K562 (cell line): Measurements from ENCODE around the gene MCEMP1. TPM values are rescaled to one million over a fixed set of nuclear protein-coding genes. Genes with fewer than 3 reads are reported as not detected.
A peak's percentile ranks its signal among the peaks of the same experiment; 100 is the strongest.

ENCODE experiments used
- ATF1 ChIP-seq, 2 experiments: fragments of 450-650 bp in 1 of 2; IDR thresholded peaks; 2 replicates each; pipeline ENCODE4 v1.6.1; 2016; ENCODE audit warnings: missing compliant biosample characterization in 1 of 2, missing genetic modification characterization in 1 of 2
- CXXC5 ChIP-seq: fragments of 250-450 bp; sonication (Bioruptor Pico); IDR thresholded peaks from 2 replicates; pipeline ENCODE4 v1.8.0; 2022; ENCODE audit warnings: inconsistent platforms, mild to moderate bottlenecking, moderate library complexity
- ESRRB ChIP-seq: fragments of 250-450 bp; sonication (Bioruptor Pico); IDR thresholded peaks from 2 replicates; pipeline ENCODE4 v1.5.0; 2020; ENCODE audit warnings: mild to moderate bottlenecking, moderate library complexity, borderline replicate concordance
- HDAC8 ChIP-seq: fragments of 450-650 bp; IDR thresholded peaks from 2 replicates; pipeline ENCODE4 v1.6.1; 2016; ENCODE audit warnings: mild to moderate bottlenecking, missing genetic modification characterization, moderate library complexity, missing compliant biosample characterization
- KAT2B ChIP-seq: IDR thresholded peaks from one replicate; pipeline ENCODE4 v1.6.1; 2012; ENCODE audit warnings: low read depth, mild to moderate bottlenecking, control low read depth, inconsistent platforms, low read length, moderate library complexity
- NONO ChIP-seq, 2 experiments: fragments of 200-400 bp in 1 of 2; fragments of 450-650 bp in 1 of 2; formaldehyde crosslinking in 1 of 2; IDR thresholded peaks; 2 replicates each; pipeline ENCODE4 v1.6.1; 2017; ENCODE audit warnings: low read depth in 2 of 2, mild to moderate bottlenecking in 2 of 2, moderate library complexity in 2 of 2, low read length in 1 of 2
- SMARCB1 ChIP-seq: IDR thresholded peaks from 2 replicates; pipeline ENCODE4 v1.6.1; 2011; ENCODE audit warnings: improper control_type of control experiment, low read depth; ENCODE audit not compliant: insufficient read length
- ZBTB11 ChIP-seq, 3 experiments: fragments of 200-800 bp in 1 of 3; fragments of 250-450 bp in 1 of 3; fragments of 450-650 bp in 1 of 3; sonication (Bioruptor Pico) in 1 of 3; sonication (Bioruptor generic) in 1 of 3; formaldehyde crosslinking in 1 of 3; IDR thresholded peaks; 2 replicates each; pipeline versions ENCODE4 v1.6.1 to v1.8.0; 2016 to 2022; ENCODE audit warnings: mild to moderate bottlenecking in 2 of 3, missing genetic modification characterization in 2 of 3, missing compliant biosample characterization in 1 of 3, moderate library complexity in 1 of 3
- ZBTB7A ChIP-seq: IDR thresholded peaks from 2 replicates; pipeline ENCODE4 v1.6.1; 2011; ENCODE audit warnings: low read depth, mild to moderate bottlenecking, low read length, moderate library complexity, borderline replicate concordance; ENCODE audit not compliant: control insufficient read depth
- ZKSCAN1 ChIP-seq: fragments of 150-350 bp; IDR thresholded peaks from 2 replicates; pipeline ENCODE4 v1.6.1; 2016; ENCODE audit warnings: low read depth, low read length
- ZNF197 ChIP-seq: fragments of 200-800 bp; sonication (Bioruptor generic); IDR thresholded peaks from 2 replicates; pipeline ENCODE4 v1.6.1; 2016; ENCODE audit warnings: low read depth, missing genetic modification characterization, missing compliant biosample characterization
- ZNF384 ChIP-seq: IDR thresholded peaks from 2 replicates; pipeline ENCODE4 v1.6.1; 2012; ENCODE audit warnings: low read depth, low read length, improper control_type of control experiment
- ZNF444 ChIP-seq: fragments of 250-450 bp; sonication (Bioruptor Pico); IDR thresholded peaks from 2 replicates; pipeline ENCODE4 v1.4.0; 2020; ENCODE audit warnings: mild to moderate bottlenecking, moderate library complexity
- ZNF717 ChIP-seq: fragments of 250-450 bp; sonication (Bioruptor Pico); IDR thresholded peaks from 2 replicates; pipeline ENCODE4 v1.5.0; 2021
- polyA plus RNA-seq, 8 experiments: library from polyadenylated mRNA; depleted of rRNA in 4 of 8; stranded (reverse) in 5 of 8; unstranded in 3 of 8; fragments of >200 nt; fragmentation: Nextera tagmentation in 2 of 8; fragmentation: Illumina TruSeq in 1 of 8; extraction: Ambion mirVana in 2 of 8; extraction: Trizol in 1 of 8; gene quantifications; 2 replicates each; pipeline versions ENCODE4 v1.2.1 to v1.2.3, GENCODE V29; 2011 to 2014; ENCODE audit warnings: inconsistent platforms in 1 of 8, missing spikeins in 1 of 8
- total RNA-seq, 7 experiments: library from RNA; depleted of rRNA in 6 of 7; stranded (reverse); fragments of >200 nt in 6 of 7; fragmentation: Illumina TruSeq in 2 of 7; extraction: Trizol in 2 of 7; gene quantifications; 2 replicates each; pipeline versions ENCODE4 v1.2.1 to v1.2.3, GENCODE V29; 2011 to 2021; ENCODE audit warnings: low replicate concordance in 1 of 7
- TF ChIP-seq, protein P1 (sequence below): fragments of 450-650 bp; IDR thresholded peaks from 2 replicates; pipeline ENCODE4 v1.7.0; 2016; ENCODE audit warnings: borderline replicate concordance
- TF ChIP-seq, protein P2 (sequence below), 2 experiments: fragments of 450-650 bp; IDR thresholded peaks; 2 replicates each; pipeline ENCODE4 v1.6.1; 2018; ENCODE audit warnings: mild to moderate bottlenecking in 2 of 2, low read depth in 1 of 2; ENCODE audit not compliant: partially characterized antibody in 2 of 2

The MCEMP1 gene
- total and polyA plus RNA-seq, 9 of the 15 experiments (the other 6 are each of a cell fraction or from before 2014, with no cell fraction given): 0.11 to 1.8 (median 0.51) TPM

DNA sequence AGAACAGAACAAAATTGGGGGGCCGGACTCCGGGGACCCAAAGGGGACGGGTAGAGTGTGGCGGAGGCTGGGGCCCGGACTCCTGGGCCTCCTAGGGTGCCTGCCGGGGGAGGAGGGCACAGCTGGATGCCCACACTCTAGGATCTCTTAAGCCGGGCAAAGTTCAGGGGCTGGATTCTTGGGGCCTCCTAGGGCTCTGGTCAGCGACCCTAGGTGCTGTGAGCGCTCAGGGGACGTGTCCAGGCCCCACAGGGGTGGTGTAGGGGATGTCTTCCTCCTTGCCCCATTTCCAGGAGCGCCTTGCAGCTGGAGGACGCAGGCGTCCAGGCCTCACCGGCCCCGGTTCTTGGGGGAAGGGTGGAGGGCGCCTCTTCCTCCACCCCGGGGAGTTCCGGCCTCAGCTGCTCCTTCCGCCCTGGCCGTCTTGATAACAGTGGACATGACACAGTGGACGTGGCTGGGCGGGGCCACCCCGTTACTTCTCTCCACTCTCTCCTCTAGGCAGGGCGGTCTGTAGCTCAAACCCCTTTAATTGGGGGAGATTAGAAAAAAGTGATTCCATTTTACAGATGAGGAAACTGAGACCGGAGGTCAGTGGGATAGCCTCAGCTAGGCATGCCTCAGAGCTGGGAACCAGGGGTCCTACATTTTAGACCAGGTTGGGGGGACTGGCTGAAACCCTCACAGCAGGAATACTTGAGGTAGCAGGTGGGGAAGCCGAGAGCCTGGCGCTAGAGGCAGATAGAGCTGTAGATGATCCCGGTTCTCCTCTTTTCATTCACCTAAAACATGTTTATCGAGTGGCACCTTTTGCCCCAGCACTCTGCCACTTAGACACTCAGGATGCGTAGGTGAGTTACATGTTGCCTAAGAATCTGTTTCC lies 39.3 kb upstream of the MCEMP1 start (continued):
- no peak for TF ChIP-seq ZNF444
- TF ChIP-seq, protein P1, sequence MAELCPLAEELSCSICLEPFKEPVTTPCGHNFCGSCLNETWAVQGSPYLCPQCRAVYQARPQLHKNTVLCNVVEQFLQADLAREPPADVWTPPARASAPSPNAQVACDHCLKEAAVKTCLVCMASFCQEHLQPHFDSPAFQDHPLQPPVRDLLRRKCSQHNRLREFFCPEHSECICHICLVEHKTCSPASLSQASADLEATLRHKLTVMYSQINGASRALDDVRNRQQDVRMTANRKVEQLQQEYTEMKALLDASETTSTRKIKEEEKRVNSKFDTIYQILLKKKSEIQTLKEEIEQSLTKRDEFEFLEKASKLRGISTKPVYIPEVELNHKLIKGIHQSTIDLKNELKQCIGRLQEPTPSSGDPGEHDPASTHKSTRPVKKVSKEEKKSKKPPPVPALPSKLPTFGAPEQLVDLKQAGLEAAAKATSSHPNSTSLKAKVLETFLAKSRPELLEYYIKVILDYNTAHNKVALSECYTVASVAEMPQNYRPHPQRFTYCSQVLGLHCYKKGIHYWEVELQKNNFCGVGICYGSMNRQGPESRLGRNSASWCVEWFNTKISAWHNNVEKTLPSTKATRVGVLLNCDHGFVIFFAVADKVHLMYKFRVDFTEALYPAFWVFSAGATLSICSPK: no peak
- TF ChIP-seq ZBTB7A: peak; percentile 67; the same call in 1 of the 2 replicates
- no peak for TF ChIP-seq KAT2B
- no peak for TF ChIP-seq ZKSCAN1
- no peak for TF ChIP-seq NONO (IDR thresholded peaks at IDR 0.05; ENCODE audit: low read depth in 2 of 2, low read length in 1 of 2)
- no peak for TF ChIP-seq ZNF717 (CRISPR knock-in tag)
- TF ChIP-seq SMARCB1: no peak
- no peak for TF ChIP-seq HDAC8 (tag)
- TF ChIP-seq ZNF197 (CRISPR knock-in tag): no peak
- TF ChIP-seq, protein P2, sequence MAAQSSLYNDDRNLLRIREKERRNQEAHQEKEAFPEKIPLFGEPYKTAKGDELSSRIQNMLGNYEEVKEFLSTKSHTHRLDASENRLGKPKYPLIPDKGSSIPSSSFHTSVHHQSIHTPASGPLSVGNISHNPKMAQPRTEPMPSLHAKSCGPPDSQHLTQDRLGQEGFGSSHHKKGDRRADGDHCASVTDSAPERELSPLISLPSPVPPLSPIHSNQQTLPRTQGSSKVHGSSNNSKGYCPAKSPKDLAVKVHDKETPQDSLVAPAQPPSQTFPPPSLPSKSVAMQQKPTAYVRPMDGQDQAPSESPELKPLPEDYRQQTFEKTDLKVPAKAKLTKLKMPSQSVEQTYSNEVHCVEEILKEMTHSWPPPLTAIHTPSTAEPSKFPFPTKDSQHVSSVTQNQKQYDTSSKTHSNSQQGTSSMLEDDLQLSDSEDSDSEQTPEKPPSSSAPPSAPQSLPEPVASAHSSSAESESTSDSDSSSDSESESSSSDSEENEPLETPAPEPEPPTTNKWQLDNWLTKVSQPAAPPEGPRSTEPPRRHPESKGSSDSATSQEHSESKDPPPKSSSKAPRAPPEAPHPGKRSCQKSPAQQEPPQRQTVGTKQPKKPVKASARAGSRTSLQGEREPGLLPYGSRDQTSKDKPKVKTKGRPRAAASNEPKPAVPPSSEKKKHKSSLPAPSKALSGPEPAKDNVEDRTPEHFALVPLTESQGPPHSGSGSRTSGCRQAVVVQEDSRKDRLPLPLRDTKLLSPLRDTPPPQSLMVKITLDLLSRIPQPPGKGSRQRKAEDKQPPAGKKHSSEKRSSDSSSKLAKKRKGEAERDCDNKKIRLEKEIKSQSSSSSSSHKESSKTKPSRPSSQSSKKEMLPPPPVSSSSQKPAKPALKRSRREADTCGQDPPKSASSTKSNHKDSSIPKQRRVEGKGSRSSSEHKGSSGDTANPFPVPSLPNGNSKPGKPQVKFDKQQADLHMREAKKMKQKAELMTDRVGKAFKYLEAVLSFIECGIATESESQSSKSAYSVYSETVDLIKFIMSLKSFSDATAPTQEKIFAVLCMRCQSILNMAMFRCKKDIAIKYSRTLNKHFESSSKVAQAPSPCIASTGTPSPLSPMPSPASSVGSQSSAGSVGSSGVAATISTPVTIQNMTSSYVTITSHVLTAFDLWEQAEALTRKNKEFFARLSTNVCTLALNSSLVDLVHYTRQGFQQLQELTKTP (IDR thresholded peaks at IDR 0.05; ENCODE audit: low read depth in 1 of 2, partially characterized antibody in 2 of 2): no peak
- peak in 2 of 3 experiments; percentile 56 to 74; a peak in 4 of 6 replicates for TF ChIP-seq ZBTB11 (CRISPR knock-in tag; IDR thresholded peaks at IDR 0.05)
- TF ChIP-seq CXXC5 (CRISPR knock-in tag): peak; percentile 39; the same call in 1 of the 2 replicates
- TF ChIP-seq ATF1 (CRISPR knock-in tag; IDR thresholded peaks at IDR 0.05): no peak
- TF ChIP-seq ATF1 (tag; IDR thresholded peaks at IDR 0.05): peak; percentile 71
- no peak for TF ChIP-seq ZNF384
- no peak for TF ChIP-seq ESRRB (CRISPR knock-in tag)
